H1 (cell line): ENCODE results near the gene AP1S3. TPM values are rescaled to one million over a fixed set of nuclear protein-coding genes. Genes with fewer than 3 reads are reported as not detected.

Experiments
- FOSL1 ChIP-seq: IDR thresholded peaks from 2 replicates; pipeline ENCODE4 v1.6.1; 2011; ENCODE audit warnings: mild to moderate bottlenecking, low read depth, low read length, moderate library complexity; ENCODE audit not compliant: insufficient read depth
- JUN ChIP-seq: IDR thresholded peaks from 2 replicates; pipeline ENCODE4 v1.6.1; 2011; ENCODE audit warnings: low read depth, mild to moderate bottlenecking, improper control_type of control experiment, low read length
- USF2 ChIP-seq: IDR thresholded peaks from 2 replicates; pipeline ENCODE4 v1.6.1; 2011; ENCODE audit warnings: low read length, improper control_type of control experiment
- polyA plus RNA-seq, 7 experiments: library from polyadenylated mRNA; depleted of rRNA in 3 of 7; stranded (reverse) in 5 of 7; unstranded in 2 of 7; fragments of >200 nt in 5 of 7; fragments of 200-250 nt in 2 of 7; gene quantifications; 1 replicate in 5 of 7; 2 replicates in 1 of 7; 4 replicates in 1 of 7; pipeline versions ENCODE4 v1.2.1 to v1.2.3, GENCODE V29; 2011 to 2013; ENCODE audit warnings: missing spikeins in 2 of 7, mixed read lengths in 2 of 7
- total RNA-seq: library from RNA; stranded (reverse); fragmentation: NEBNext Ultra II Directional; extraction: Animal tissue kit (Norgen Biotek cat#: 25700); gene quantifications from 2 replicates; pipeline ENCODE4 v1.2.1, GENCODE V29; 2021

Gene AP1S3
- total and polyA plus RNA-seq, 2 of the 8 experiments (the other 6 are each of a cell fraction or from before 2014, with no cell fraction given), result 3.9 to 20.2 TPM

GRCh38 chr2:223846515-223846914, 9.1 kb upstream of the AP1S3 start (continued):
- no peak for TF ChIP-seq USF2
- no peak for TF ChIP-seq JUN
- TF ChIP-seq FOSL1, result no peak
